Stimulated activated CD8-positive, alpha-beta memory T cell treated with anti-CD3 and anti-CD28 coated beads, Interleukin-7, amount 100 ng/mL, for 1 hour (primary cell): ENCODE measurements around the gene RAI1.
"Not testable (repeated sequence)": the region's sequence is repeated elsewhere in the genome, so short reads cannot be mapped to it uniquely, and the experiment has no call there.

Source experiments
- DNase-seq, 2 donors: peaks; one replicate each; pipeline ENCODE4 v3.0.0-alpha.2; 2020; ENCODE audit warnings: low read depth in 2 of 2

RAI1 gene

DNA sequence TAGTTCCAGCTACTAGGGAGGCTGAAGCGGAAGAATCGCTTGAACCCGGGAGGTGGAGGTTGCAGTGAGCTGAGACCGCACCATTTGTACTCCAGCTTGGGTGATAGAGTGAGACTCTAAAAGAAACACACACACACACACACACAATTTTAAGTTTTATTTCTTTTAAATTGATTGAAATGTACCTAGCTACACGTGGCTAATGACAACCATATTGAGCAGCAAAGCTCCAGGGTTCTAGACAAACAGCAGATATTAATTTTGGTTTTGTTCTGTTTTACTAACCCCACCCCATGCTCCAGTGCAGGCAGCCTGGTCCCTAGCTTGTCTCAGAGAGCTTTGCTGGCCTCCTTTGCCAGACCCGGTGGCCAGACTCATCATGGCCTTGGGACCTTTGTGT, 16.0 kb upstream of the RAI1 start:
- DNase-seq: no peak

DNA sequence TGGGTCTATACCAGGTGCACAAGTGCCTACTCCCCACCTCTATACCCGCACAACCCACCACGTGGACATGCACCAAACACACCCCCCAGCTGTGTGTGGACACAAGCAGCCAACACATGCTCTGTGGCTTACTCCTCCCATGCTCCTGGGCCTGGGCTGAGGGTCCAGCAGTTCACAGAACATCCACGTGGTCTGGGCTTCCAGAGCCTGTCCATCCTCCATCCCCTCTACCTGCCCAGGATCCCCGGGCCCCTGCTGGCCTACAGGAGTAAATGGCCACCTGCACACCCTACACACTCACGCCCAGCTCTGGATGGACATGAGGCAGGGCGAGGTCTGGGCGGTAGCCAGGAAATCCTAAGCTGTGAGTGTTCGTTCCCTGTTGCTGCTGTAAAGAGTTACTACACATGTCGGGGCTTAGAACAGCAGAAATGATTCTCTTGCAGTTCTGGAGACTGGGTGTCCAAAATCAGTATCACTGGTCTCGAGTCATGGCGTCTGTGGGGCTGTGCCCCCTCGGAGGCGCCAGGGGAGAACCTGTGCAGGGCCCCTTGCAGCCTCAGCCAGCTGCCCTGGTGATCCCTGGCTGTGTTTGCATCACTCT, 15.0 kb upstream of the RAI1 start:
- DNase-seq: no peak

DNA sequence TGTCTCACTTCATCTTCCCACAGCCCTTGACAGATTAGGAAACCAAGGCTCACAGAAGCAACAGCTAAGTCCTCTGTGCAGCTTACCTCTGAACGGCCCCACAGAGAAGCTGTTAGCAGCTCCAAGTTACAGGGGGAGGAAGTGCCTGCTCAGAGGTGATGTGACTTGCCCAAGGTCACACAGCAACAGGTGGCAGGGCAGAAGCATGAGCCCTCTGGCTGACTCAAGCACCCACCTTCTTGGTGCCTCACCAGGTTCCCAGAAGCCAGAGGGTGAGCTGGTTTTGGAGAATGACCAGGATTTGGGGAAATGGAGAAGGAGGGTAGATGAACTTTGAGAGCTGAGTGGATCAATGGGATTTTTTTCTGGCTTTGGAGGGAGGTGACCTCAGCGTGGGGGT, 14.0 kb upstream of the RAI1 start:
- DNase-seq: no peak

DNA sequence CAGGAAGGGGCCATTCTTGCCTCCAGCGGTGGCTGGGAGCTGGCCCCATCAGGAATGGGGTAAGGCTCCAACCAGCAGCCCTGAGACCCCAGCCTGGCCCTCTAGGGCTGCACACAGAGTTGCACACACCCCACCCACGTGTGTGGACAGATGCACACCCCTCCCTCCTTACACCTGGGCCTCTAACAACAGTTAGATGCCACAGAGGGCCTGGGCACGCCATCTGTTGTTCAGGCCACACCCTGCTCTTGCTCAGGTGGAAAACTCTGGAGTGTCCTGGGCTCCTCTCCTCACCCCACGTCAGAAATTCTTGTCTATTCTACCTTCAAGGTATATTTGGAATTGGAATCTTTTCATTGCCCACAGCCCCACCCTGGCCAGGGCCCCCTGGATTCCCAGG, 13.3 kb upstream of the RAI1 start:
- DNase-seq: no peak

DNA sequence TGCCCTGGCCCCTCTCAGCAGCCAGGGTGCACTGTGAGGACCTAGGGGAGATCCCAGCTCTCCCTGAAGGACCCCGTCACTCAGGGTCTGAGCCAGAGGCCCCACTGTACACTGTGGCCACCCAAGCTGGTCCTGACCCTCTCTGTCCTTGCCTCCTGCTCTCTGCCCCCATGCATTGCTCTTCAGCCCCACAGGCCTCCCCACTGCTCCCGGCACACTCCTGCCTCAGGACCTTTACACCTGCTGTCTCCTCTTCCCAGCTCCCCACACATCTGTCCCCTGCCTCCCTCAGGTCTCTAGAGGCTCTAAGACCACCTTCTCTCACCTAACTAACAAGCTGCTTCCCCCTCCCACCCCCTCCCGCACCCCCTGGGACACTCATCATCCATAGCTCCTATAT, 12.9 kb upstream of the RAI1 start:
- no peak for DNase-seq

DNA sequence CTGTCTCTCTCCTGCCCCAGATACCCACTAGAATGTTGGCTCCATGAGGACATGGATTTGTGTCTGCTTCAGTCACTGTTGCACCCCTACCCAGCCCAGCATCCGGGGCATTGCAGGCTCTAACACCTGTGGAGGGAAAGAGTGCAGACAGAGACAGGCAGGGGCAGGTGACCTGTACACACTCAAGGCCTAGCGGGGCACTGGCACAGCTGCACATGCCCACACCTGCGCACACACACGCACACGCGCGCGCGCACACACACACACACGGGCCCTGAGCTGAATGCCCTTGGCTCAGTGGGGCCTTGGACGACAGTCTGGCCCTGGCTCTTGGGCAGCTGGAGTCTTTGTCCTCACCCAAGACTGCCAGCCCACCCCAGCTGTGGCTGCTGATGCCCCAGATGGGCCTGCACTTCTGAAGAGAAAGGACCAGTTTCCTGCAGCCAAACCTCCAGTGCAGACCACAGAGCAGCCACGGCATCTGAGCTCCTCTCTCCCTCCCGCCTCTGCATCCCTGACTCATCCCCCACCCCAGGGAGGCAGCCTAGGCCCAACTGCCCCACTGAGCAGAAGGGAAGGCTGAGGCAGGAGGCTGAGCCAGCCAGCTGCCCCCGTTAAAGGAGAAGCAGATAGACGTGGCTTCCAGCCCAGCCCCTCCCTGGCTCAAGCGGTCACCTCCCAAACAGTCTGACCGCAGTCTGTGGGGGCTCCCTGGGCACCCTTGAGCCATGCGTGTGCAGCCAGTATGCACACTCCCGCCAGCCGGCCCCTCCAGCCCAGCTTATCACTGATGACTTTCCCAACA, 12.3 kb upstream of the RAI1 start:
- DNase-seq: no peak

DNA sequence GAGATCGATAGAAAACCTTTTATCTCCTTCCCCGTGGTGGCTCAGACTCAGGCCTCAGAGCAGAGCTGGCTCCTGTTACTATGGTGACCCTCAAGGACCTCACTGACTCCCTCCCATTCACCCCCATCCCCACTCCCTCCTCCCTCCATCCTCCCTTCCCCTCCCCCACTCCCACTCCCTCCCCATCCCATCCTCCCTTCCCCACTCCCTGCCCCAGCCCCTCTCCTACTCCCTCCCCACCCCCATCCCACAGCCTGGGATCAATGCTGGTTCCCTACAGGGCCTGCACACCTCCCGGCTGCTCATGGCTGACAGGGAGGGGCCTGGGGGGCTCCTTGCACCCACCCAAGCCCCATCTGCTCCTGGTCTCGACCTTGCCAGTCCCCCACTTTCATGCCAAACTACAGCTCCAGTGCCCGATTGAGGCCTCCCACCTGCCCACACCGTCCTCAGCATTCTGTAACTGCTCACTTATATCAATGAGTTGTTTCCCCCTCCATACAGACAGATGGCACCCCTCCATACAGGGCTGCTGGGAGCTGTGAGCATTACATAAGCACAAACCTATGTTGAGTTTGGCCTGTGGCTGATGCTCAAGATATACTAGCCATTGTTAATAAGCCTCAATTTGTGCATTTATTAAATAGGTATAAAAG, 11.6 kb upstream of the RAI1 start:
- DNase-seq: no peak

DNA sequence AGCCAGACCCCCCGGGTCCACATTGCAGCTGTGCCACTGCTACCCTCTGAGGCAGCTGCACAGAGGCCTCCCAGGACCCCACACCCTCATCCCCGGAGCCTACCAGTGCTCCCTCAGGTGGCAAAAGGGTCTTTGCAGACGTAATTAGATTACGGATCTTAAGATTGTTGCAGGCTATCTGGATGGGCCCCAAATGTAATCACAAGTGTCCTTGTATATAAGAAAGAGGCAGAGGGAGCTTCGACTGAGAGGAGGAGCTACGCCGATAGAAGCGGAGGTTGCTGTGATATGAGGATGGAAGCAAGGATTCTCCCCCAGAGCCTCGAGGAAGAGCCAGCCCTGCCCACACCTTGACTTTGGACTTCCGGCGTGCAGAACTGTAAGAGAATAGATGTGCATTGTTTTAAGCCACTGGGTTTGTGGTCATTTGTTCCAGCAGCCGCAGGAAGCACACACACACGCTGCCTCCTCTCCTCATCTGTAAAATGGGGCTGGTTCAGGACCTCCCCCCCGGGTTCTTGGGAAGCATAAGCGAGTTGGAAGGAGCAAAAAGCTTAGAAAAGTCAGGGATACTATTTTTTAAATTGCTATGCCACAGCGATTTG, 10.5 kb upstream of the RAI1 start:
- no peak for DNase-seq

DNA sequence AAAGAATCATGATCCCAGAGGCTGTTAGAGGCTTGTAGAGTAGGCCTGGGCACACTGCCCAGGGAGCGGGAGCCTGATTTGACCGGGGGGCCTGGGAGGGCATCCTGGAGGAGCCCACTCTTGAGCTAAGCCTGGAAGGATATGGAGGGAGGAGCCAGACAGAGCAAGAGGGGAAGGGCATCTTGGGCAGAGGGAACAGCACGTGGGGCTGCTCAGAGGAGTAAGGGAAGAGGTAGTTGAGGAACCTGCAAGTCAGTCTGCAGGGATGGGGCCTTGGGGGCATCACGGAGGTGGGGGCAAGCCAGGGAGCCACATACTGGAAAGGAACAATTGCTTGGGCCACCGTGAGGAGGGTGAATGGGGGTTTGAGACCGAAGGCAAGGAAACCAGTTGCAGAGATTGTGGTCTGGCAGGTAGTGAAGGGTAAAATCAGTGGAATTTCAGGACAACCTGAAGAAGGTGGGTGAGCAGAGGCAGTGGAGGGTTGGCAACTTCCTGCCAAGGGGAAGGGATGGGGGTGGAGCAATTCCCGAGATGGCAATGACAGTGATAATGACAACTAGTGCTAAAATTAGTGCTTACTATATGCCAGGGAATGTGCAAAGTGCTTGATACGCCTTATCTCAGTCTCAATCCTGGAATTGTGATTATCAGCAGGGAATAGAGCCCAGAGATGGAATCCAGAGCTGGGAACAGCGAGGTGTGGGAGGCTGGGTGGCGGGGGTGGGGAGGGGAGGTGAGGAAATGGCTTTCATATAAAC, 9.7 kb upstream of the RAI1 start:
- DNase-seq: no peak

DNA sequence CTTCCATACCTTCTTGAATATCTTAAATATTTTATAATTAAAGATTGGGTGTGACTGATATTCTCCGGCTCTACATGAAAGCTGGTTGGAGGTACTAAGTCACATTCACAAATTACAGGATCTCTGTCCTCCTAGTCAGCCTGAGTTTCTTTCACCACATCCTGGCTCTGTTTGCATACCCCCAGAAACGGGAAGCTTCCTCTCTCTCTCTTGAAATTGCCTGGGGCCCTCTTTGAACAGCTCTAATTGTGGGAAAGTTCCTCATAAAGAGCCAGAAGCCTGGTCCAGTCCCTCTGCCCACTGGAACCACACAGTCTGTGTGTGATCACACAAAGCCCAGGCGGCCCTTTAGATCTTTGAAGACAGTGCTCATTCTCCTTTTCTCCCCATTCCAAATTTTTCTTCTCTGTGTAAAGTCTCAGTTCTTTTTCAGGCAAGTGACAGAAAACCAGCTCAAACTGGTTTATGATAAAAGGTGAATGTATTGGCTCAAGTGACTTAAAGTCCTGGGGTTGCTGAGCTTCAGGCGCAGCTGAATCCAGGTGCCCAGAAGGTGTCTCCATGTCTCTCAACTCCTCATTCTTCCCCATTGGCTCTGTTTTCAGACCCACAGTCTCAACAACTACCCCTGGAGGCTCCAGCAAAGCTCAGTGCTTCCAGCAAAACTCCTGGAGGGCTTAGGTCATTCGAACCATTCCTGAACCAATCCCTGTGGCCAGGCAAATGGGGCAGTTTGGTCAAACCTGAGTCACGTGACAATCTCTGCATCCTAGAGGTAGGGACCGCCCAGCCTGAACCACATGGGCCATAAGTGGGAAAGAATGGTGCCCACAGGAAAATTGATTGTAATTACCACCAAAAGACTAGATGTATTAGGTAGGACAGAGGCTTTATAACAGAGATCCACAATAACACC, 8.5 kb upstream of the RAI1 start:
- DNase-seq: no peak

DNA sequence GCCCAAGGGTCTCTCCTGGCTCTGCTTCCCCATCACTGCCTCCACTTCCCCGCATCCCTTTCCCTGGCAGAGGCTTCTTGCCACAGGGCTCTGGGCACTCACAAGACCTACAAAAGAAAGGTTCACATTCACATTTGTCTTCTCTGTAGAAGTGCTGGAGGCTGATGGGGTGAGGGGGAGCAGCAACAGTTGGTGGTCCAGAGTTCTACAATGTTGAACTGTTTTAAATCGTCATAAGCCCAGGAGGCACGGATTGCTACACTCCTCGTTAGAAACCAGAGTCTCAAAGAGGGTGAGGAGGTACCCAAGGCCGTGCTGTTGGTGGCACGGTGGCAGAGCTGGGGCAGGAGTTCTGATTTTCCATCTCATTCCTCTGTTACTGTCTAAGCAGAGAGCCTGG, 5.8 kb upstream of the RAI1 start:
- no peak for DNase-seq

DNA sequence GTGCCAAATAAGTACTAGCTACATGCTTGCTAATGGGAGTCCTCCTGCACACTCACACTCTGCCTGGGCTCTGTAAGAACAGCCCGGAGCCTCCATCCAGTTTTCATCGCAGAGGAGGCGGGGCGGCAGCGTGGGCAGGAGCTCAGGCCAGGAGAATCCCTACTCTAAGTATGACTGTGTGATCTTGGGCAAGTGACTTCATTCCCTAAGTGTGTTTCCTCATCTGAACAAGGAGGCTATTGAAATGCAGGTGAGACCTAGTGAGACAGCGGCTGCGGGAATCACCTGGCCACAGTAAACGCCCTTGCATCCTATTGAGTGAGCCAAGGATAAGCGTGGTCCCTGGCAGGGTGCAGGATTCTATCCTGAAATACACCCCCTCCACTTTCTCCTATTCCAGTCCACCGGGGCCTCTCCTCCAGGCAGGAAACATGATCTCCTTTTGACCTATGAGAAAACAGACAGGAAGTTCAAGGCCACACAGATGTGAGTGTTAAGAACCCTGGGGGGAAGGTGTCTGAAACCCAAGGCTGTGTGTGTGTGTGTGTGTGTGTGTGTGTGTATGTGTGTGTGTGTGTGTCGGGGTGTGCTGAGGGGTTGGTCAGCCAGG, 5.2 kb upstream of the RAI1 start:
- DNase-seq: no peak

DNA sequence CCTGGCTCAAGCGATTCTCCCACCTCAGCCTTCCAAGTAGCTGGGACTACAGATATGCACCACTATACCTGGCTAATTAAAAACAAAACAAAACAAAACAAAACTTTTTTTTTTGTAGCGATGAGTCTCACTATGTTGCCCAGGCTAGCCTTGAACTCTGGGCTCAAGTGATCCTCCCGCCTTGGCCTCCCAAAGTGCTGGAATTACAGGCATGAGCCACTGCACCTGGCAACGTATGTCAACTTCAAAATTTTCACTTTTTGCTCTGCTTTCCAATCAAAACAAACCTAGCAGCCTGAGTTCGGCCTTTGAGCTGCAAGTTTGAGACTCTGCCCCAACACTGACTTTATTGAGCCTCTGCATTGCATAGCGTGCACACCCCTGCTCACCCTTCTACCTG, 4.5 kb upstream of the RAI1 start:
- DNase-seq: no peak

DNA sequence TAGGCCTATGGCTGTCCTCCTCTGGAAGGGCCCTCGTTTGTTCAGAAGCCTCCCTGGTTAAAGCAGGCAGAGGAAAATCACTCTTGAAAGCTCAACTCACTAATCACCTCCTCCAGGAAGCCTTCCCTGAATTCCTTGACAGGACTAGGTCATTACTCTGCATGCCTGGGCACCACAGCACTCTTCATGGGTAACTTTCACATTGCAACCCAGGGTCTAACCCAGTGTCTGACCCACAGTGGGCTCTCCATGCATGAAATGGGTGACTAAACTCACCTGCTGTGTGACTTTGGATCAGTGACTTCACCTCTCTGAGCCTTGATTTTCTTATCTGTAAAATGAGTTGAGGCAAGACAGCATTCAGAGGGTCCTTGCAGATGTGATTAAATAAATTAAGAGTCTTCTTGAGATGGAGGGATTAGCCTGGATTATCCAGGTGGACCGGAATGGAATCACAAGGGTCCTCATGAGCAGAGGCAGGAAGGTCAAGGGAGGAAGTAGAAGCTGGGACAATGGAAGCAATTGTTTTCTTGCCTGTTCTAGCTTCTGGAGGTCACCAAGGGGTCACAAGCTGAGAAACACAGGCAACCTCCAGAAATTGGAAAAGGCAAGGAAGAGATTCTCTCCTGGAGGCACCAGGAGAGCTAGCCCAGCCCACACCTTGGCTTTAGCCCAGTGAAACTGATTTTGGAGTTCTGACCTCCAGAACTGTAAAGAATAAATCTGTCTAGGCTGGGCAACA, 3.8 kb upstream of the RAI1 start:
- no peak for DNase-seq

DNA sequence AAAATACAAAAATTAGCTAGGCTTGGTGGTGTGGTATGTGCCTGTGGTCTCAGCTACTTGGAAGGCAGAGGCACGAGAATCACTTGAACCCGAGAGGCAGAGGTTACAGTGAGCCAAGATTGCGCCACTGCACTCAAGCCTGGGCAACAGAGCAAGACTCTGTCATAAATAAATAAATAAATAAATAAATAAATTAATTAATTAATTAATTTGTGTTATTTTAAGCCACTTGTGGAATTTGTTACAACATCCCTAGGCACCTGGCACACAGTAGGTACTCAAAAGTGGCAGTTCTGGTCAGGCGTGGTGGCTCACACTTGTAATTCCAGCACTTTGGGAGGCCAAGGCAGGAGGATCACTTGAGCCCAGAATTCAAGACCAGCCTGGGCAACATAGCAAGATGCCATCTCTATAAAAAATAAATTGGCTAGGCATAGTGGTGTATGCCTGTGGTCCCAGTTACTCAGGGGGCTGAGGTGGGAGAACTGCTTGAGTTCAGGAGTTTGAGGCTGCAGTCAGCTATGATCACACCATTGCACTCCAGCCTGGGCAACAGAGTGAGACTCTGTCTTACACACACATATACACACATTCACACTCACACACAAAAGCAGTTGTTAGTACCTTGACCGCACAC, 3.1 kb upstream of the RAI1 start:
- DNase-seq: not testable (repeated sequence)

DNA sequence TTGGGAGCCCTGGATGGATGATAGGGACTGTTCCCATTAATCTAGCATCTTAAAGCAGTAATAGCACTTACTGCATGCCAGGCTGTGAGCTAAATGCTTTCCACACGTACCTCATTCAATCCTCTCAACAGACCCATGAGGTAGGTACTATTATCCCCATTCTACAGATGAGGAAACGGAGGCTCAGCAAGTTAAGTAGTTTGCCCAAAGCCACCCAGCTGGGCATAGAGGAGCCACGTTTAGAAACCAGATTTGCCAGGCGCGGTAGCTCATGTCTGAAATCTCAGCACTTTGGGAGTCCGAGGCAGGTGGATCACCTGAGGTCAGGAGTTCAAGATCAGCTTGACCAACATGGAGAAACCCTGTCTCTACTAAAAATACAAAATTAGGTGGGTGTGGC, 2.0 kb upstream of the RAI1 start:
- DNase-seq: no peak

DNA sequence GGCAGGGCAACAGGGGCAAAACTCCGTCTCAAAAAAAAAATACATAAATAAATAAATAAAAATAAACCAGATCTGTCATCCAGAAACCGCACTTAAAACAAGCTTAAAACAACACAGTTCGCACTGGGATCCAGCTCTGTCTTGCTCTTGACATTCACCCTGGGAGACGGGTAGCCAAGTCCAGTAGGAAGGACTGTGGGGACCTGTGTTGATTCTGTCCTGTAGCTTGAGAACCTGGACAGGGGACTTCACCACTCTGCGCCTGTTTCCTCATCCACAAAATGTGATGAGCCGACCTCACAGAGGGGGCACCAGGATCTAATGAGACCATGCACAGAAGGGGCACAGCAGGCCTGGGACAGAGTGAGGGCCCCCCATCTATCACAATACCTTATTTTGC, 1.5 kb upstream of the RAI1 start:
- no peak for DNase-seq

DNA sequence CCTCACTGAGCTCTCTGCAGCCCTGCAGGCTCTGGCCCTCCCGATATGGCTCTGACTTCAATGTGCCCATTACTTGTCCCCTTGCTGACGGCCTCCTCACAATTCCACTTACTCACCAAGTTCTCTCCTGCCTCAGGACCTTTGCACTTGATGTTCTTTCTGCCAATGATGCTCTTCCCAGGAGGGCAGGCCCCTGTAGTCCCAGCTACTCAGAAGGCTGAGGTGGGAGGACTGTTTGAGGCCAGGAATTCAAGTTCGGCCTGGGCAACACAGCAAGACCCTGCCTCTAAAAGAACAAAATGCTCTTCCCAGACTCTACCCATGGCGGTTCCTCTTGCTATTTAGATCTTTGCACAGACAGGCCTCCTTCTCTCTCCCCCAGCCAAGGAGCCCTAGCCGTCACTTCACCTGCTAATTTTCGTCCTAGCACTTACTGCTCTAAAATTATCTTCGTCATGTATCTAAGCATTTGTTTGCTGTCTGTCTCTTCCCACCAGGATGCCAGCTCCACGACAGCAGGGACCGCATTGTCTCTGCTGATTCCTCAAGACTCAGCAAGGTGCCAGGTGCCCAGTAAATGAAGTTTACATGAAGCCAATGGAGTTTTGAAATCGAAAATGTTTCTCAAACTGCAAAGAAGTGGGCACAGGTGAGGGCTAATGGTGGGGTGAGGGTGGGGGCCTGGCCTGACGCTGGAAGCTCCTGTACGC, 626 bp upstream of the RAI1 start:
- DNase-seq: no peak
